HG03039 (cell line): ENCODE measurements around the gene INPP4B.
"Not testable (repeated sequence)": the region's sequence is repeated elsewhere in the genome, so short reads cannot be mapped to it uniquely, and the experiment has no call there.

Source experiments
- ATAC-seq: cut with Tn5 transposase; IDR thresholded peaks from one replicate; pipeline ENCODE4 v1.9.1; 2021; ENCODE audit warnings: mild to moderate bottlenecking, moderate library complexity; ENCODE audit not compliant: unreplicated experiment

Gene INPP4B

GRCh38 chr4:142826503-142827241 lies 19.4 kb downstream of the INPP4B start:
- no peak for ATAC-seq

DNA sequence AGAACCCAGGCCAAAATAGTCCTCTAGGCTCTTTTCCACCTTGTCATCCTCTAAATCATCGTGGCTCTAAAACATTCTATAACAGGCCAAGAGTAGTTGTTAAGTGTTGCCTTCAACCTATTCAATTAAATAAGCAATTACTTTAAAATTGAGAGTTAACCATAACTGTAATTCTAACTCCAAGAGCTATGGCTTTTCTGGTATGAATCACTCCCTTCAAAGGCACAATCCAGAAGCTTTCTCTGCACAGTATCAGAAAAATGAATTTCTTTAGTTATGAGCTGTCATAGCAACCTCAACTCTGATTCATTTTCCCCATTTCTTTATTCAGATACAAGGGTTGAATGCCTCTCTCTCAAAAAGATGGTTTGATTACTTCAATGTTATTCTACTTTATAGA lies 21.7 kb downstream of the INPP4B start:
- no peak for ATAC-seq

GRCh38 chr4:142823796-142824195 lies 22.3 kb downstream of the INPP4B start:
- no peak for ATAC-seq

DNA sequence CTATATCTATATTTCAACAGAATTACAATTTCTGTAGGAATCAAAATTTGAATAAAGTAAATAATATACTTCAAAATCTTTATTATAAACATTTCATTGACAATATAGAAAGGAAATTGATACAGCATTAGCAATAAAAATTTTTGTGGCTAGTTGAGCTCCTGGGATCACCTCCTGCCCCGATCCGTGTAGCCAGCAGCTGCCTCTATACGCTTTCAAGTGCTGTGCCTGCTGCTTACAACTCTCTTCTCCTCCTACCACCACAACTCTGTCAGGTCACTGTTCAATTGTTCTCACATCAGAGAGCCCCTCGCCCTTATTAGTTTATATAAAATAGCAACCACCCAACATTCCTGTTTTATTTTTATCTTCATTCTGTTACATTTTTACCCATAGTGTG lies 27.6 kb downstream of the INPP4B start:
- ATAC-seq, result no peak

- ATAC-seq, result no peak
Observed at GRCh38 chr4:142818031-142818430, 28.1 kb downstream of the INPP4B start.

DNA sequence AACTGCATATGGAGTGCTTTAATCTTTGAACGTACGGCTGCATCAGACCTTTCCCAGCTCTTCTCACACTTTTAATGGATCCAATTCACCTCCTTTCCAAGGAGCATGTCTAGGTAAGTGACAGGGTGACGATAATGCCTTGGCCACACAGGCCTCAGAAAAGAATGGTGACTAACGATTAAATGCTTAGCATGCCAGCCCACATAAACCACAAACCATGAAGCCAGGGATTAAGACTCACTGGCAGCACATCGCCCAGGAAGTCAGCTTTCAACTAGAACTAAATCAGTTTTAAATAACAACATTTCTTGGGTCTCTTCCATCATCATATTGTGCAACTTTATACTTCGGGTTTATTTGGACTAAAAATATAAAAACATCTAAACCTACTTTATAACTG lies 28.7 kb downstream of the INPP4B start:
- ATAC-seq, result no peak

GRCh38 chr4:142815834-142816233 lies 30.3 kb downstream of the INPP4B start:
- ATAC-seq, result no peak

GRCh38 chr4:142813388-142813787 lies 32.7 kb downstream of the INPP4B start:
- ATAC-seq, result no peak

- ATAC-seq, result no peak
Observed at GRCh38 chr4:142812091-142812490, 34.0 kb downstream of the INPP4B start.

DNA sequence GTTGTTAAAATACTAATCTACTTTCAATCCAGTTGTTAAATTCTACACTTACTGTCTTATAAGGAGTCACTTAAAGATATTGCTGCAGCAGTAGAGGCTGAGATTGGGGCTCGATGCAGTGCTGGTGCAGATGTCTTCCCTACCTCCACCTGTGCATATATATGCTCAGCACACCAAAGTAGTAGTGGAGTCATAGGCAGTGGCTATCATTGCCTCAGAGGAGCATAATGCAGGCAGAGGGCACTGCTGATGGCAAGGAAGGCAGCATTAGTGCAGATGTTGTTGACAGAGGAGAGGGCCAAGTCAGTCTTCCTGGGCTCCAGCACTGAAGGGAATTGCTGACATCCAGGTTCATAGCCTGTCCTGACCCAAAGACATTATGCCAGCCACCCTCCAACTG lies 35.1 kb downstream of the INPP4B start:
- no peak for ATAC-seq

GRCh38 chr4:142809559-142809958 lies 36.5 kb downstream of the INPP4B start:
- ATAC-seq, result no peak

- not testable (repeated sequence) for ATAC-seq
Observed at GRCh38 chr4:142803879-142804278, 42.2 kb downstream of the INPP4B start.

DNA sequence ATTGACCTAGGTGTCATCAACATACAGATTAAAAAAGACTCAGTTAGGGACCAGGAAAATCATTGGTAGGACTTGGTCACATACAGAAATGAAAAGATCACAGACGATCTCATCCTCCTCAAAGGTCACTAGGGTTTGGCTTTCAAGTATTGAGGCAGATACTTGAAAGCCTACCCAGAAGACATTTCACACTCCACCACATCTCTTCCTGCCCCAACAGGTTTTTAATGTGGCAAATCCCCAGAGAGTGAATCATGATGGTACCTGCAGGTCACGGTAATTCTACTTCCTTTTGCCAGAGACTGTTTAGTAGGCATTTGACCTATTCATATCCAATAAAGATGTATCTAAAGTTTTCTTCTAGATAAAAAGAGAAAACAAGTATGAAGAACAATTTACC lies 44.1 kb downstream of the INPP4B start:
- no peak for ATAC-seq

GRCh38 chr4:142781114-142781513 lies 65.0 kb downstream of the INPP4B start:
- no peak for ATAC-seq

DNA sequence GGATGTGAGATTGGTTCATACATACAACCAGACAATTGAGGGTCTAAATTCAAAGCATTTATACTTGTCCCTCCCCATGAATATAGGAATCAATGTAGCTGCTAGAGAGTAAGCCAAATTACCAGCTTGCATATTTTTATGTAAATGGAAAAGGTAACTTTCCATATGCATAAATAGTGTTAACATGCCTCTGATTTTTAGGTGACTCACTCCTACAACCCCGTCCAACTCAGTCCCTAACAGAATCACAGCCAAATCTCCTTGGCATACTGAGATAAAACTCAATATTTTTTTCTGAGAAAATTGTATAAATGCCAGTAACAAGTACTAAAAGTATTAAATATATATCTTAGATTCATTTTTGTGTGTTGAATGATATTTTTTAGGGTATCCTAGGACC lies 67.2 kb downstream of the INPP4B start:
- no peak for ATAC-seq

DNA sequence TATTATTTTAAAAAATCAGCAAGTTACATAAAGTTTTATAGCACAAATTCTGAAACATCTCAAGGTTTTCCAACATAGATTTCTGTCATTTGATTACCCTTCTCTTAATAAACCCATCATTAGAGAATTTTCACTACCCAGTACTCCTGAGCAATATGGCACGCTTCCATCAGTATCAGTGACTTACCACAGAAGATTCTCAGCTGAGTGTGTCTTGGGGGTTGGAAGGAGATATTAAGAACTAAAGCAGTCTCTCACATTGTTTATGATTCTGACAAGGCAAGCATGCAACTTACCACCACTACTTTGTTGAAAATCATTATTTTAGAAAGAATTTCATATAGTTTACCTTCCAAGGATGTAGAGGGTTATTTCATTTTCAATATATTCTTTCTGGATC lies 67.7 kb downstream of the INPP4B start:
- no peak for ATAC-seq

GRCh38 chr4:142777045-142777743 lies 68.9 kb downstream of the INPP4B start:
- ATAC-seq, result no peak

GRCh38 chr4:142776026-142776425 lies 70.1 kb downstream of the INPP4B start:
- no peak for ATAC-seq

GRCh38 chr4:142773505-142773904 lies 72.6 kb downstream of the INPP4B start:
- ATAC-seq, result no peak

GRCh38 chr4:142762280-142762679 lies 83.8 kb downstream of the INPP4B start:
- ATAC-seq, result no peak

DNA sequence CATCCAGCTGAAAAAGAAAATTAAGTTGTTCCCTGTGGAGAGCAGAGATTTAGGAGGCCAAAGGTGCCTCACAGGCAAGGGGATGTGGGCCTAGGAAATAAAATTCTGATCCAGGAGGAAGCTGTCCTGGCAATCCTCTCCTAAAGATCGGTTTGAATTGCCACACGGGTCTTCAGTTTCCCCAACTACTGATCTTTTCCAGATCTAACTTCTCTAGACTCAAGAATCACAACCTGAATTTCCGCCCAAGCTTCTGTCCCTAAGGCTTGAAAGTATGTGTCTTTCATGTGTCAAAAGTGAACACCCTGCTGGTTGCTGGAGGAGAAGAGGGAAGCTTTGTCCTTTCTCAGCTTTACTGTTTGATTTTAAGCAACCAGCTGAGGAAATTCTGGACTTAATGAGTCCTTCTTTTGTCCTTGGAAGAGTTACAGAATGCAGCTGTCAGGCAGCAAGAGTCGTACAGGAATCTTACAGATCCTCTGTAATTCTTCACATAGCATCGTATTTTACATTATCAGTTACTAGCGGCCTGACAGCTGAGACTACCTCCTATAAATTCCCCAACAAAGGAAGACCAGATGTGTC lies 93.8 kb downstream of the INPP4B start:
- ATAC-seq, result no peak

- ATAC-seq, result no peak
Observed at GRCh38 chr4:142743121-142743825, 102.8 kb downstream of the INPP4B start.
